Measurements from ENCODE around the gene FAM131C.

The FAM131C gene, protein sequence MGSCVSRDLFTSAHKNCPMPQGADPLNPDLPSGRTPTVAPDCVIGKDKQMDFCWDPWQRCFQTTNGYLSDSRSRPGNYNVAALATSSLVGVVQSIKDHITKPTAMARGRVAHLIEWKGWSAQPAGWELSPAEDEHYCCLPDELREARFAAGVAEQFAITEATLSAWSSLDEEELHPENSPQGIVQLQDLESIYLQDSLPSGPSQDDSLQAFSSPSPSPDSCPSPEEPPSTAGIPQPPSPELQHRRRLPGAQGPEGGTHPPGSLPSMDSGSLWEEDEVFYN

DNA sequence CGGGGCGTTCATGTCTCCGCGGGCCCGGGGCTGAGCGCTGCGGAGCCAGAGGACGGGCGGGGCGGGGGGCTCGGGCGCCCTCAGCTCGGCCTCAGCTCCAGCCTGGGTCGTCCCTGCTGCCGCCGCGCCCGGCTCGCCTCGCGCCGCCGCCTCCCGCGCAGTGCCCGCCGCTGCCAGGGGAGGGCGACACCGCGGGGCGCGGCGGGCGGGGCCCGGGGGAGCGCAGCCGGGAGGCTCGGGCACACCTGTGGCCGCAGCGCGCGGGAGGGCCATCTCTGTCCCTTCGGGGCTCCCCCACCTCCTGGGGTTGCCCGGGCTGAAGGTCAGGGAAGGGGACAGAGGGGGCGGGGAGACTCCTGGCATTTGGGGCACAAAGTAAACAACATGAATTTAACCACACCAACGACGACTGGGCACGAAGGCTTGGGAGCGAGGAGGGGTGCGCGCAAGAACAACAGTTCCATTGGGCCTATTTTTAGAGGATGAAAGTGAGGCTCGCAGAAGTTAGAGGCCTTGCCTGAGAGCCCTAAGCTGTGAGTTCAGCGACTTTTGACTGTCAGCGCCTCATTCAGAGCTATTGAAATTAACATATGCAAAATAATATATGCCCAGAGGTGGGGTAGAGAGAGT lies at the start of gene FAM131C:
TSS of gene FAM131C (minus strand) at position 162 of the 630 bp plus-strand sequence. CDS start 209 bp downstream, outside the sequence.
- in situ Hi-C loops (cut with MboI; ENCODE audit: low sequenced_read_pairs), result no loop called here

DNA sequence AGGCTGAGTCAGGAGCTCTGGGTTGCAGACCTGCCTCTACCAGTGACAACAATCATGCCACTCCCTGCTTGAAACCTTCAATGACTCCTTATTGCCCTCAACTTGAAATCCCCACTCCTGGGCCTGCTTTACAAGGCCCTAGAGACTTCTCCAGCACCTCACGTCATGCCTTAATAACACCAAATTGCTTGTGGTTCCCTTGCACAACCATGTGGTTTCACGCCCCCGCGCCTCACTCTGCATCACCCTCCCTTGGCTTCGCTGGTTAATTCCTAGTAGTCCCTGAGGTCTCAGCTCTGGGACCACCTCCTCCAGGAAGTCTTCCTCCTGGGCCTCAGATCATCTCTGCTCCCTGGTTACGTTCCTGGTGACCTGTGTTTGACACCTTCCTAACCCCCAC lies 49.5 kb upstream of the FAM131C start:
- in situ Hi-C loops (cut with MboI; ENCODE audit: low sequenced_read_pairs), result no loop called here

DNA sequence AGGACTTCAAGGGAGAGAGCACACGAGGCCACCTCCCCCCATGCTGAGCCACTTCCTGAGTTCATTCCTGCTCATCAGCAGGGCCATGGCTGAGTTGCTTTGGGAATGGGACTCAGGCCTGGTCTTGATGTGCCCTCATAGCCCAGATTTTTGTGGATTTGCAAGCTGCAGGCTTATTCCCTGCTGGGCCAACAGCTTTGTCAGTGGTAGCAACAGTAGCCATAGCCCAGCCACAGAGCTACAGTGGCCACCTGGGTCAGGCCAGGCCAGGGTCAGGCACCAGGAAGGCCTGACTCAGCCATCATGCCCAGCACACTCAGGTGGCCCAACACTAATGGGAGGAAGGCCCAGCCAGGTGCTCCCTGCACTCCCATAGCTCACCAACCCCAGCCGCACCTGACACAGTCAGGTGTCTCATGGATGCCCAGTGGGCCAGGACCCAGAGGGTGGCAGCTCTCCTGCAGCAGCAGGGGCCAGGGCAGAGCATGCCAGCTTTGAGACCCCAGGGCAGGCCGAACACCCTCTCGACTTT lies 49.0 kb upstream of the FAM131C start:
- in situ Hi-C loops (cut with MboI; ENCODE audit: low sequenced_read_pairs), result no loop called here

DNA sequence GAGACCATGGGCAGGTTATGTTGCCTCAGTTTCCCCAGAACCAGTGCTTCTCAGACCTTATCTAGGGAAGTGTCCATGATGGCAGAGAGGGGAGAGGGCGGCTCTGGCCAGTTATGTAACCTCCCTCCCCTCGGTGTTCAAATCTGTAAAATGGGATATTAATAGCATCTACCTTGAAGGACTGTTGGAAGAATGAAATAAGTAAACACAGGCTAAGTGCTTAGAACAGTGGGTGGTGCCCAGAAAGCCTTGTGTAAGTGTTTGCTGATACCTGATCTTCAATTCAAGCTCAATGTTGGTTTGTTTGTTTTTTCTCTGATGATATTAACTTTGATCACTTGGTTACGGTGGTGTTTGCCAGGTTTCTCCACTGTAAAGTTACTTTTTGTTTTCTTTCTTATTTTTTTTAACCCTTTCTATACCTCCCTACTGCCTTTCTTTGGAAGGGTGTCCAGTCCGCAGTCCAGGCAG lies 47.5 kb upstream of the FAM131C start:
- in situ Hi-C loops (cut with MboI; ENCODE audit: low sequenced_read_pairs), result no loop called here

DNA sequence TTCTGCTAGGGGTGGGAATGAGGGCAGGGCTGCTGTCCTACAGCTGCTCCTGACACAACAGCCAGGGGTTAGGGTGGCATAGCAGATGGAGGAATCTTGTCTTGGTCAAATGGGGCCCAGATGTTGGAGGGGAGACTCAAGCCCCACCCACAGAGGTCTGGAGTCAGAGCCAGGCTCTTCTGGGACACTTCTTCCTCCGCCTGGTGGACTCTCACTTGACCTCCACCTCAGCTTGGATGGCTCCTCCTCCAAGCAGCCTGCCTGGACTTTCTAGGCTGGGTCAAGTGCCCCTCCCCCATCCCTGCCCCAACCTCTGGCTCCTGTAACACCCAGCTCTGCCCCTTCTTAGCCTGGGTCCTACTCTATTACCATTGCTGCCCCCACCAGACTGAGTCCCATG lies 47.0 kb upstream of the FAM131C start:
- in situ Hi-C loops (cut with MboI; ENCODE audit: low sequenced_read_pairs), result no loop called here

DNA sequence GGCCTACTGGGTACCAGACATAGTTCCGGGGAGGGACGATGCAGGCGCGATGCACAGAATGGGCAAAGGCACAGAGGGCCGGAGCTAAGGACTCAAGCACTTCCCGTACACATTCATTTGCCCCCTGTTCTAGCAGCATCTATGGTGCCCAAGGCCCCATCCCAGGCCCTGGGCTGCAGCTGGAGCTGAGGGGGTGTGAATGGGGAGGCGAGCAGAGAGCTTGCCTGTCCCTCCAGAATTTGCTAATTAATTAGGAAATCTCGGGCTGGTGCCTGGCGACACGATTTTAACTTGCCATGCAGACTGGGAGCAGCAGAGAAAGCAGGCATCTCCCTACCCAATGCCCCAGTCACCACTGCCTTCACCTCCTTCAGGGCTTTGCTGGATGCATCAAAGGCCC lies 46.5 kb upstream of the FAM131C start:
- in situ Hi-C loops (cut with MboI; ENCODE audit: low sequenced_read_pairs), result no loop called here

DNA sequence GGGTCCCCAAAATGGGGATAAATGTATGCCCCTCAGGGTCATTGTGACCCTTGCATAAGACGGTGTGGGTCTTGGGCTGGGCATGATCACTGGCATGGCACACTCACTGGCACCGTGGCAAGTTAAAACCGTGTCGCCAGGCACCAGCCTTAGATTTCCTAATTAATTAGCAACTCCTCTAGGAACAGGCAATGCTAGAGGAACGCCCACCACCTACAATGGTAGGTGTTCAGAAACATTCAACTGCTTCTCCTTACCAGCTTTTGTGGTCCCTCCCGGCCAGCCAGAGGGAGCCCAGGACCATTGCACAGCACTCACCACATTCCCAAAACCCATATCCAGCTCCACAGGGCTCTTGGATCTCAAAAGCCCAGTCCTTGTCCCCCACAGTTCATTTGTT lies 46.1 kb upstream of the FAM131C start:
- in situ Hi-C loops (cut with MboI; ENCODE audit: low sequenced_read_pairs), result no loop called here

DNA sequence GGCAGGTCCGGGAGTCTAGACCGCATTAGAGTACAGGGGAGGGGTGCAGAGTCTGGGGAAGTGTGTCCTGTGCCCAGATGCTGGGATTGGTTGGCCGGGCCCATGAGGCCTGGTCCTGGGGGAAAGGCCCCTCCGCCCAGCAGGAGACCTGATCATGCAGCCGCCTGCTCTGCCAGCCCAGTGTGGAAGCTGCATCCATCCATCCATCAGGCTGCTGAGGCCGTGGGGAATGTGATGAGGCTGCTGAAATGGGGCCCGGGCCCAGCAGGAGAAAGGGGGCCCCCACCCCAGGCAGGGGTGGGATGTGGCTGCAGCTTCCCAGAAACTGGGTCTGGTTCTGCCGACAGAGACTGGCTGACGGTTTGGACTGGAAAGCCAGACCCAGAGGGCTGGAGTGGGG lies 45.3 kb upstream of the FAM131C start:
- in situ Hi-C loops (cut with MboI; ENCODE audit: low sequenced_read_pairs), result no loop called here

DNA sequence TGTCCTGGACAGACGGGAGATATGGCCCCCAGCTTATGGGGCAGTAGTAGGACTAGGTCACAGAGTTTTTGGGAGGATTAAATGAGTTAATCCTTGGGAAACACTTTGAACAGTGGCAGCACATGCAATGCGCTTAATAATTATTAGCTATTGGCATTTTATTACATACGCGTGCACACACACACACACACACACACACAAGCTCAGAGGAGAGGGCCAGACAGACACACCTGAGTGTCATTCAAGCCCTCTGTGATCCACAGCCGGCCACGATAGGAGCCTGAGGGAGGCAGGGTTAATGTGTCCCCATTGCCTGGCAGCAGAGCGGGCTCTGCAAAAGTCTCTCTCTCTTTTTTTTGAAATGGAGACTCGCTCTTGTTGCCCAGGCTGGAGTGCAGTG lies 44.5 kb upstream of the FAM131C start:
- in situ Hi-C loops (cut with MboI; ENCODE audit: low sequenced_read_pairs), result no loop called here

DNA sequence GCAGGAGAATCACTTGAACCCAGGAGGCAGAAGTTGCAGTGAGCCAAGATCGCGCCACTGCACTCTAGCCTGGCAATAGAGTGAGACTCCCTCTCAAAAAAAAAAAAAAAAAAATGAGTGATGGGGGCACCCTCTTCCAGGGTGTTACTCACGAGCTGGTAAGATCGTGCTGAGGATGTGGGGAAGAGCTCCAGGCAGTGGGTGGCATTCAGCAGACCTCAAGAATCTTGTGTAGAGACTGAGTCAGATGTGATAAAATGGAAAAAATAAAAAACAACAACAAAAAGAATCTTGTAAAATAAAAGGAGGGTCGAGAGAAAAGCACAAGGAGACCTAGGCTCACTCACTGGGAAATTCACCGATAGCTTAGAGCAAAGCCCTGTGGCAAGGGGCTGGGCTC lies 43.9 kb upstream of the FAM131C start:
- in situ Hi-C loops (cut with MboI; ENCODE audit: low sequenced_read_pairs), result no loop called here

DNA sequence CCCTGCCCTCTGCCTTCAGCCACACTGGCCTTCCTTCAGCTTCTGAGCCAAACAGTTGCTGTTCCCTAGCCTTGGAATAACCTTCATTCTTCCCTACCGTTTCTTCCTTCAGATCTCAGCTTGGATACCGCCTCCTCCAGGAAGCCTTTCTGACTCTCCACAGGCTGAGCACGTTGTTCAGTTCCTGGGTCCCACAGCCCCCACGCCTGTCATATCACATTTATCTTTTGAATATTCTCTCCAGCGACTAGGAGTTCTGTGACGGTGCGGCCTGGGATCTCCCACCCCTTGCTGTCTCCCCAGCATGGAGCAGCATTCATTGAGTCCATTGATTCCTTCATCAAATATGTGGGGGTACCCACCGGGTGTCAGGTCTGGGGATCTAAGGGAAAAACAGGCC lies 43.2 kb upstream of the FAM131C start:
- in situ Hi-C loops (cut with MboI; ENCODE audit: low sequenced_read_pairs), result no loop called here

DNA sequence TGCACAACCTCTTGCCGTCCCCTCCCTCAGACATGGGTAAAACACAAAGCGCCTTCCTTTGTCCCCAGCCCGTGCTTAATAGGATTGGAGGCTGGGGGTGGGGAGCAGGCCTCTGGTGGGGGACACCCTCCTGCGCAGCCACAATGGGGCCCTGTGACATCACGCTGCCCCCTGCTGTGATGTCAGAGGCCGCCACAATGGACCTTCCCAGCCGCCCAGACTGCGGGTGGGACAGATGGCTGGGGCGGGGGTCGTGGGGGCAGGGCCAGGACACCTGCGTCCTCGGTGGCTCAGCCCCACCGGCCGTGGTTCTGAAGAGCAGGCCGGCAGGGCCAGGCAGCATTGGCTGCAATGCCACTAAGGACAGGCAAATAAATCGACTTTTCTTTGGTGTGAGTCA lies 42.6 kb upstream of the FAM131C start:
- in situ Hi-C loops (cut with MboI; ENCODE audit: low sequenced_read_pairs), result no loop called here

DNA sequence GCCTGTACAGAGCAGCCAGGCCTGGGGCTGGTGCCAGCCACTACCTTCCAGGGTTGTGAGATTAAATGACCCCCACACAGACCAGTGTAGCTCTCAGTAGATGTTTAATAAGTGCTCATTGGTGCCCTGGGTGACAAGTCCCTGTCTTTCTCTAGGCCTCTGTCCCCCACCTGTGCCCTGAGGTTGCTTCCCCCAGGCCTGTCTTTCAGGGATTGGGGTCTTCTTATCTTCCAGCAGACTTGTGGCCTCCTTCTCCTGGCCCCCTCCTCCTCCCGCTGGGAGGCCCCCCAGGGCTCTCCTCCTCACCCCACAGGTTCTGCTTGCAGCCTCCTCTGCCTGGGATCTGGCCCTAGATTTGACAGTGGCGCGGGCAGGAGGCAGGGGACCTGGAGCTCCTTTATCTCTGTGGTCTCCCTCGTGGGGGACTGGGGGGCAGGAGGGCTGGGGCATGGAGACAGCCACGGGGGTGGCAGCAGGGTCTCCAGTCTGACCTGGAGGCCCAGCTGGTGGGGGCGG lies 42.1 kb upstream of the FAM131C start:
- in situ Hi-C loops (cut with MboI; ENCODE audit: low sequenced_read_pairs), result no loop called here

DNA sequence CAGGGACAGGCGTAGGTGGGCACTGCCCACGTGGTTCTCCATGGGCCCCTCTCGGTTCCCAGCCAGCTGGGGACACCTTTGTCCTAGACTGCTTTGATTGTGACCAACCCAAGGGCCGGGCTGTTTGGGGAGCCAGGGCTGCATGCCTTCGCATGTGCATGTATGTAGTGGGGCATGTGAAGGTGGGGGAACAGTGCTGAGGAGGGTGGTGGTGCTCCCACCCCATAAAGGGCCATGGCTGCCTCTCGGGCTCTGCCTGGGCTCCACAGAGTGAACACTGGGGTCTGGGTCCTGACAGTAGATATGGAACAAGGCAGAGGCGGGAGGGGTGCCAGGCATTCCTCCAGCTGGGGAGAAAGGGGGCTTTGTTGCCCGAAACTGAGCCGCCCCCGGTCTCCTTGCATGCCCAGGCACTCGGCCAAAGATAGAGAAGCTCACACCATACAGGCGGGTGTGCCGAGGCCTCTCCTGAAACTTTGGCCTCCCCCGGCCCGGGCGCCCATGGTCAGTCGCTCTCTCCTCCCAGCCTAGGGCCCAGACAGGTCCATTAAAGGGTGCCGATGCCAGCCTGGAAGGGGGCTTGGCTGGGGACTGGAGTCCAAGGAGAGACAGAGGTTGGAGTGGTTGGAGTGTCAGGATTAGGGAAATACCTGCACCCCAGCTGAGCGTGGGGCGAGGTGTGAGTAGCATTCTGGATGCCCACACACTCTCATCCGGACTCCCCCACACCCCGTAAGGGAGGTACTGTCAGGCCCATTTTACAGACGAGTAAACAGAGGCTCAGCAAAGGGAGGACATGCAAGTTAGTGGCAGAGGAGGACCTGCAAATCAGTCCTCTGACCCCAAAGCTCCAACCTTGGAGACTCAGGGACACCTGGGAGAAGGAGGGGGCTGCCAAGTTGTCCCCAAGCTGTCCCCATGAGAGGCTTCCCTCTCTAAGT lies 41.3 kb upstream of the FAM131C start:
- in situ Hi-C loops (cut with MboI; ENCODE audit: low sequenced_read_pairs), result no loop called here

DNA sequence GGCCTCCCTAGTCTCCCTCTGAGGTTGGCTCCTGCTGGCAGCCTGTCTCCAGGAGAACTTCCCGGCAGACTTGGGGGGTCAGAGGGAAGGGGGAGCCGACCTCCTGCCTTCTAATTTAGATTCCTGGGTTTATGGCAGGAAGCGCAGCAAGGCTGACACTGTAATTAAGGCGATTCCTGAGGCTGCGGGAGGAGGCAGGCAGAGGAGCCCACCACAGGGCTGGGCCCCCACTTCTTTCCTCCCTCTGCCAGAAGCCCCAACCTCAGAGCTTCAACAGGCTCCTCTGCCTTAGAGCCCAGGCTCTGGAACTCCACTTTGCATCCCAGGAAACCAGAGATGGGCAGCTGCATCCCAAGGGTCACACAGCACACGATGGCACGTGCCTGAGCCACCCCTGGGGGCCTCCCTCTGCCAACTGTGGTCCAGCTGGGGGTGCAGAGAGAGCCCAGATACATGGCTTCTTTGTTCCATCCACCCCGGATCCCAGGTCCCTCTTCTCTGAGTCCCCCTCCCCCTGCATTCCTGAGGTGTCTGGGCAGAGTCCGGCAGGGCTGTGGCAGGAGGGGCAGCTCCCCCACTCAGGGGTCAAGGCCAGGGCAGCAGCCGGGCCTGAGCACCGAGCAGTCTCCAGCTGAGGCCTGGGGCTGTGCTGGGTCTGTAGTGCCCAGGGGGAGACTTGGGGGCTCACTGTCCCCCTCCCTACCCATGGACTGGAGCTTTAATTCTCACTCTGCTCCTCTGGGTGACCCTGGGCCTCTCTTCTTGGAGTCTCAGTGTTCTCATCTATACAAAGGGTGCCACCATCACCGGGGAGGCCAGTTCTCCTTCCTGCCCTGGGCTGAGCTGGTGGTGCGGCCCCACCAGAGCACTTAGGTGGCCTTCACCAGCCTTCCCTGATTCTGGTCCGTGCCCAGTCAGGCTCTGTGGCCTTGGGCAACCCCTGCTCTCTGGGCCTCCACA lies 39.4 kb upstream of the FAM131C start:
- in situ Hi-C loops (cut with MboI; ENCODE audit: low sequenced_read_pairs), result no loop called here

DNA sequence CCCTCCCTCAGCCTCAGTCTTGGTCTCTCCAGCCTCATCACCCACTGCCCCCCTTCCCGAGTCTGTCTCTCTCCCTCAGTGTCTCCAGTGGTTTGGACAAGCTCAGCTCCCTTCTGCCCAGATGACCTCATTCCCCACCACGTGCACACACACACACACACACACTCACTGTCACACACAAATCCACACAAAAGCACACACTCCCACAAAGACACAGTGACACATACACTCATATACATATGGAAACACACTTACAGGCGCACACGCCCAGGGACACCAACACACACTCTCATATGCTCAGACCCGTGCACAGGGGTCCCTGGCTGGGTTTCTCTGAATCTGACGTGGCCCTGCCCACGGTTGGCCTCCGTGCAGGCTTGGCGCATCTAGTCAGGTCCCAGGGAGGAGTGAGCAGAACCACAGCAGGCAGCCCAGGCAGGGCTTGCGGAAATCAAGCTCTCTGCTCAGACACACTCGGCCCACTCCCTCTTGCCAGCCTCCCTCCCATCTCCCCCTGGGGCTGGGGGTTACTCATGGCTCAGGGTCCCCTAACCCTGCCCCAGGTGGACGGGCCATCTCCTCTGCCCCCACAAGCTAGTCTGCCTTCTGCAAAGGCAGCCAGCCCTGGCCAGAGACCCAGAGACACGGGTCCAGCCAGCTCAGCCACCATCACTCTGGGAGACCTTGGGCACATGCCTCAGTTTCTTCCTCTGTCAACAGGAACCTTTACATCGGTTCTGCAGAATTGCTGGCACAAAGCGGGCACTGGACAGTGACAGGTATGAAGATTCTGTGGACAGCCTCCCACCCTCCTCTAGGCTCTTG lies 38.5 kb upstream of the FAM131C start:
- in situ Hi-C loops (cut with MboI; ENCODE audit: low sequenced_read_pairs), result no loop called here

DNA sequence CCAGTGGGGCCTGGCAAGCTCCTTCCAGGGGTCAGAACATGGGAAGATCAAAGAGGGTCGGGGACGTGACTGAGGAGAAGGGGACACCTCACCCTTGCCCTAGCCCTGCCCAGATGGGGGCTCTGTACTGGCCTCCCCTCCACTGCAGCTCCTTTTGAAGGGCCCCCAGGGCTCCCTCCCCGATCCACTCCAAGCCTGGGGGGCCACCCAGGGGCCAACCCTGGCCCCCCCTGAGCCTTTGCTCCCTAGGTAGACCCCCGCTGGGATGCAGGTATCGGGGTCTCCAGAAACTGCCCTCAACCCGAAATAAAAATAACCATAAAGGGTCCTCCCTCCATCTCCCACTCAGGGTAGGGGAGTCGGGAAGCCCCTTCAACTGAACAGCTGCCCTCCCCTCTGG lies 37.4 kb upstream of the FAM131C start:
- in situ Hi-C loops (cut with MboI; ENCODE audit: low sequenced_read_pairs), result no loop called here

DNA sequence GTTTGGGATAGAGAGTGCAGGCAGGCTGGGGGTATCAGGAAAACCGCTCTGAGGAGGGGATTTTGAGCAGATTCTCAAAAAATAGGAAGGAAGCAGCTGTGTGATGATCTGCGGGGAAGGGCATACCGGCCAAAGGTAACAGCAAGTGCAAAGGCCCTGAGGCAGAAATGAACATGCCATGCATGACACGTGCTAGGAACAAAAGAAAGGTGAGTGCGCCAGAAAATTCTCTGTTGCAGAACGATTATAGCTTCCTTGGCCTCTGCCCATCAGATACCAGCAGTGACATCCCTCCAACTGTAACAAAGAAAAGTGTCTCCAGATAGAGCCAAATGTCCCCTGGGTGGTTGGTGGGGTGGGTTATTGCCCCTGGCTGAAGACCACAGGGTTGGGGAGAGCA lies 37.0 kb upstream of the FAM131C start:
- in situ Hi-C loops (cut with MboI; ENCODE audit: low sequenced_read_pairs), result no loop called here

DNA sequence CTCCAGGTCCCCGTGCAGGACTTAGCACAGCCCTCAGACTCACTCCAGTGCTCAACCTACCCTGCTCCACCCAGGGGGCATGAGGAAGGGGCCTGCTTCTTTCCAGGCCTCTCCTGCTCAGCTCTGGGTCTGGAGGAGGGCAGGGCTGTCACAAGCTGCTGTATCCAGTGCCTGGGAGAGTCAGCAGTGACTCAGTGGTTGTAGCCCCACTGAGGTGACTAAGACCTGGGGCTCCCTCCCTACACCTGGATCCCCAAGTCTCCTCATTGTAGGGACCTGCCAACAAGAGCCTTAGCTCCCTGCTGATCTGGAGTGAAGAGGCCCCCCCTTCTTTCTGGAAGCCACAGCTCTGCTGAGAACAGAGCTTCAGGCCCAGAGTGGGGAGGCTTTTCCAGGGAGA lies 36.1 kb upstream of the FAM131C start:
- in situ Hi-C loops (cut with MboI; ENCODE audit: low sequenced_read_pairs), result no loop called here

Data from HL-60/S4 (cell line).